Measurements from ENCODE around the gene SRC. TPM values are rescaled to one million over a fixed set of nuclear protein-coding genes. Genes with fewer than 3 reads are reported as not detected.

Gene SRC
- total RNA-seq, 1 experiment from 2014 or later, result 23.3 TPM

DNA sequence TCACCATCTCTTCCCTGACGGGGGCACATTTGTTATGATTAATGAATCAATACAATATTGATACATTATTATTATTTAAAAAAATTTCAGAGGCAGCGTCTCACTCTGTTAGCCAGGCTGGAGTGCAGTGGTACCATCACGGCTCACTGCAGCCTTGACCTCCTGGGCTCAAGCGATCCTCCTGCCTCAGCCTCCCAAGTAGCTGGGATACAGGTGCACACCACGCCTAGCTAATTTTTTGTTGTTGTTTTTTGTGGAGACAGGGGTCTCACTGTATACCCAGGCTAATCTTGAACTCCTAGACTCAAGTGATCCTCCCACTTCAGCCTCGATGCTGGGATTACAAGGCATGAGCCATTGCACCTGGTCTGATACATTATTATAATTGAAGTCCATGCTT, 4.9 kb upstream of the SRC start:
- no peaks in the 10 kb centered on the region for H3K27me3 ChIP-seq (replicated peaks; ENCODE audit: insufficient read depth, low read depth, low read length, poor library complexity)
- BruUV-seq (replicated peaks), result no TSS peak
- H3K4me3 ChIP-seq (ENCODE audit: low read depth, low read length, poor library complexity, severe bottlenecking), result no peak overlapping the region
- H3K4me1 ChIP-seq (ENCODE audit: insufficient read depth, low read length, poor library complexity, severe bottlenecking), result no peaks in the 10 kb centered on the region
- no peak for DNase-seq (ENCODE audit: low spot score)
- ChIA-PET POLR2A (ENCODE audit: low non-redundant PET) (no interaction called here), CTCF (no interaction called here)
- H3K36me3 ChIP-seq (ENCODE audit: insufficient read depth, low read length, poor library complexity, severe bottlenecking), result no peaks in the 10 kb centered on the region
- H3K27ac ChIP-seq (ENCODE audit: low read depth, low read length, poor library complexity, severe bottlenecking), result no peak overlapping the region
- no peaks in the 10 kb centered on the region for H3K9me3 ChIP-seq (ENCODE audit: low read depth, low read length, poor library complexity, severe bottlenecking)
- TF ChIP-seq EZH2 (IDR thresholded peaks at IDR 0.05; ENCODE audit: borderline replicate concordance, low read depth, low read length, poor library complexity, severe bottlenecking), result no peak
- TF ChIP-seq, protein P1, sequence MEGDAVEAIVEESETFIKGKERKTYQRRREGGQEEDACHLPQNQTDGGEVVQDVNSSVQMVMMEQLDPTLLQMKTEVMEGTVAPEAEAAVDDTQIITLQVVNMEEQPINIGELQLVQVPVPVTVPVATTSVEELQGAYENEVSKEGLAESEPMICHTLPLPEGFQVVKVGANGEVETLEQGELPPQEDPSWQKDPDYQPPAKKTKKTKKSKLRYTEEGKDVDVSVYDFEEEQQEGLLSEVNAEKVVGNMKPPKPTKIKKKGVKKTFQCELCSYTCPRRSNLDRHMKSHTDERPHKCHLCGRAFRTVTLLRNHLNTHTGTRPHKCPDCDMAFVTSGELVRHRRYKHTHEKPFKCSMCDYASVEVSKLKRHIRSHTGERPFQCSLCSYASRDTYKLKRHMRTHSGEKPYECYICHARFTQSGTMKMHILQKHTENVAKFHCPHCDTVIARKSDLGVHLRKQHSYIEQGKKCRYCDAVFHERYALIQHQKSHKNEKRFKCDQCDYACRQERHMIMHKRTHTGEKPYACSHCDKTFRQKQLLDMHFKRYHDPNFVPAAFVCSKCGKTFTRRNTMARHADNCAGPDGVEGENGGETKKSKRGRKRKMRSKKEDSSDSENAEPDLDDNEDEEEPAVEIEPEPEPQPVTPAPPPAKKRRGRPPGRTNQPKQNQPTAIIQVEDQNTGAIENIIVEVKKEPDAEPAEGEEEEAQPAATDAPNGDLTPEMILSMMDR (conservative IDR thresholded peaks at IDR 0.05; ENCODE audit: low read depth, low read length), result no peak
- intact Hi-C loops (cut with micrococcal nuclease; ENCODE audit: unreplicated experiment), result no loop called here

DNA sequence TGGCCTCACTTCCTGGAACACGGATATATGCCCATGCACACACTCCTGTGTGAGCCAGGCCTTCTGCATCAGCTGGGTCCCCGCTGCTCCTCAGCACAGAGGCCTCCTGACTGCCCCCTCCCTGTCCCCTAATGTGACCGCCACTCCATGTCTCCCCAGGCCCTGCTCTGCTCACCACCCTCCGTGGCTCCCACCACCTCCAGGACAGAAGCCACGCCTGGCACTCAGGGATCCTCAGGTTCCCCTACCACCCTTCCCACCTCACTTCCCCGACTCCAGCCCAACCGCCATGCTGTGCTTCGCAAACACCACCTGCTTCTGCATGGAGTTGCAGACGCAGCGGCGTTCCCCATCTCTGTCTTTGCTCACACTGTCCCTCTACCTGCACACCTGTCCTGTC, 4.3 kb upstream of the SRC start:
- BruUV-seq (replicated peaks), result no TSS peak
- Histone ChIP-seq H3K27ac (ENCODE audit: low read depth, low read length, poor library complexity, severe bottlenecking) (no peak overlapping the region), H3K4me1 (ENCODE audit: insufficient read depth, low read length, poor library complexity, severe bottlenecking) (no peaks in the 10 kb centered on the region), H3K4me3 (ENCODE audit: low read depth, low read length, poor library complexity, severe bottlenecking) (no peak overlapping the region), H3K9me3 (ENCODE audit: low read depth, low read length, poor library complexity, severe bottlenecking) (no peaks in the 10 kb centered on the region), H3K27me3 (replicated peaks; ENCODE audit: insufficient read depth, low read depth, low read length, poor library complexity) (no peaks in the 10 kb centered on the region), H3K36me3 (ENCODE audit: insufficient read depth, low read length, poor library complexity, severe bottlenecking) (no peaks in the 10 kb centered on the region)
- intact Hi-C loops (cut with micrococcal nuclease; ENCODE audit: unreplicated experiment), result no loop called here
- no peak for TF ChIP-seq EZH2 (IDR thresholded peaks at IDR 0.05; ENCODE audit: borderline replicate concordance, low read depth, low read length, poor library complexity, severe bottlenecking)
- TF ChIP-seq, protein P1 (conservative IDR thresholded peaks at IDR 0.05; ENCODE audit: low read depth, low read length), result no peak
- ChIA-PET CTCF (no interaction called here), POLR2A (ENCODE audit: low non-redundant PET) (no interaction called here)
- no peak for DNase-seq (ENCODE audit: low spot score)

DNA sequence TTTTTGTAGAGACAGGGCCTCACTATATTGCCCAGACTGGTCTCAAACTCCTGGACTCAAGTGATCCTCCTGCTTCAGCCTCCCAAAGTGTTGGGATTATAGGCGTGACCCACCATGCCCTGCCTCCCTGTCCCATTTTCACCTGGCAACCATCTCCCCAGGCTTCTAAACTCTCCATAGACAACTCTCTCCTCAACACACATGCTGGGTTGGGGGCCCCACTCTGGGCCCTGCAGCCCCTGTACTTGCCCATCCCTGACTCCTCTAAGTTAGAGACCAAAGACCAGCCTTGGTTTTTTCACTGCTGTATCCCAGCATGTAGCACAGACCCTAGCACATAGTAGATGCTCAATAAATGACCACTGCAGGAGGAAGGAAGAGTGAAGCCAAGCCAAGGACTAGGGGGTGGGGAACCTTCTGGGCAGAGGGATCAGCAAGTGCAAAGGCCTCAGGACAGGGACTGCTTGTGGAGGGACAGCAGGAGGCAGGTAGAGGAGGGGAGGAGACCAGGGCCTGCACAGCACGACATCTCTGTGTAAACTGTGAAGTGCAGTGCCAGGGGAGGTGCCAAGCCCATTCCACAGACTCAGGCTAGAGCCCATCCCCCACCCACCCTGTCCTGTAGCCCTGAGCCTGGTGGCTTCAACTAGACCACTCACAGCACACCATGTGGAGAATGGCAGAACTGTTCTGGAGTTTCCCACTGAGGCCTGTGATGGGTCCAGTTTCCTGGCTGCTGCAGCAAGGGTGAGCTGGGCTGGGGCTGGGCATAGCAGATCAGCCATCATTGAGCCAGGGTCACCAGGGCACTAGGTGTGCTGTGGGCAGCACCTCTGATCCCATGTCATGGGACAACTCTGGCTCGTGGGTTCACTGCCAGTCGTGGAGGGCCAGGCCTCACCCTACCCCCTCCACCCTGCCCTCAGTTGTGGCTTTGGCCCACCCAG, 3.4 kb upstream of the SRC start:
- Histone ChIP-seq H3K36me3 (ENCODE audit: insufficient read depth, low read length, poor library complexity, severe bottlenecking) (no peaks in the 10 kb centered on the region), H3K9me3 (ENCODE audit: low read depth, low read length, poor library complexity, severe bottlenecking) (no peaks in the 10 kb centered on the region), H3K27ac (ENCODE audit: low read depth, low read length, poor library complexity, severe bottlenecking) (no peak overlapping the region), H3K27me3 (replicated peaks; ENCODE audit: insufficient read depth, low read depth, low read length, poor library complexity) (no peaks in the 10 kb centered on the region), H3K4me1 (ENCODE audit: insufficient read depth, low read length, poor library complexity, severe bottlenecking) (no peaks in the 10 kb centered on the region), H3K4me3 (ENCODE audit: low read depth, low read length, poor library complexity, severe bottlenecking) (no peak overlapping the region)
- no TSS peak for BruUV-seq (replicated peaks)
- TF ChIP-seq EZH2 (IDR thresholded peaks at IDR 0.05; ENCODE audit: borderline replicate concordance, low read depth, low read length, poor library complexity, severe bottlenecking), result no peak
- TF ChIP-seq, protein P1 (conservative IDR thresholded peaks at IDR 0.05; ENCODE audit: low read depth, low read length), result no peak
- DNase-seq (ENCODE audit: low spot score), result no peak
- ChIA-PET POLR2A (ENCODE audit: low non-redundant PET) (no interaction called here), CTCF (no interaction called here)
- intact Hi-C loops (cut with micrococcal nuclease; ENCODE audit: unreplicated experiment), result no loop called here

Data from A673 (cell line).